GM20000 (cell line): ENCODE data around the gene THOC2.

Experiments used
- DNase-seq: peaks from one replicate; pipeline ENCODE4 v3.0.0; 2012; ENCODE audit warnings: low spot score
- CTCF ChIP-seq: IDR thresholded peaks from 2 replicates; pipeline ENCODE4 v1.5.1; 2012; ENCODE audit warnings: mild to moderate bottlenecking, control low read depth; ENCODE audit errors: extremely low read depth, missing control alignments

Gene THOC2

GRCh38 chrX:123550829-123551228, 182.0 kb downstream of the THOC2 start:
- no peak for DNase-seq

More at GRCh38 chrX:123550829-123551228, 182.0 kb downstream of the THOC2 start:
- TF ChIP-seq CTCF, result no peak
